Stimulated activated naive CD8-positive, alpha-beta T cell treated with anti-CD3 and anti-CD28 coated beads, Interleukin-15, Interleukin-2, amounts not matched to agents 100 U/mL and 50 U/mL, for 24 hours (primary cell): ENCODE results near the gene ARHGEF4.
A peak's percentile ranks its signal among the peaks of the same experiment; 100 is the strongest.

Experiments
- ATAC-seq: fragments of 150-1000 bp; cut with Tn5 transposase; one replicate; pipeline ENCODE4 v1.10.0; 2021
- DNase-seq: peaks from one replicate; pipeline ENCODE4 v3.0.0; 2021

ARHGEF4 gene

DNA sequence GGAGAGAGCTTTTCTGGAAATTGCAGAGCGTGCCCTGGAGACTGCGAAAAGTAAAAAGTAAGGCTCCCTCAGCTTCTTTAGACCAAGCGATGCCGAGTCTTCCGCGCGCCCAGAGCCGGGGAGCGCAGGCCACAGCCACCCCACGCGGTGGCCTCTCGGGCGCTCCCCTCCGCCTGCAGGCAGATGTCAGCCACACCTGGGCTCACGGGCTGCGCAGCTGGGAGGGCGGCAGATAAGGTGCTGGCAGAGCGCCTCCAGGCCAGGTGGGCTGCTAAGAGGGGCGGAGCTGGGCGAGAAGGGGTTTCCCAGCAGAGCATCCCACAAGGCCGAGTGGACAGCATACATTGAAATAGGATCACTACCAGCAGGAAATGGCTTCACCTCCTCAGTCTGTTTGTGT, 81.7 kb downstream of the ARHGEF4 start:
- ATAC-seq (no peak), DNase-seq (no peak)

DNA sequence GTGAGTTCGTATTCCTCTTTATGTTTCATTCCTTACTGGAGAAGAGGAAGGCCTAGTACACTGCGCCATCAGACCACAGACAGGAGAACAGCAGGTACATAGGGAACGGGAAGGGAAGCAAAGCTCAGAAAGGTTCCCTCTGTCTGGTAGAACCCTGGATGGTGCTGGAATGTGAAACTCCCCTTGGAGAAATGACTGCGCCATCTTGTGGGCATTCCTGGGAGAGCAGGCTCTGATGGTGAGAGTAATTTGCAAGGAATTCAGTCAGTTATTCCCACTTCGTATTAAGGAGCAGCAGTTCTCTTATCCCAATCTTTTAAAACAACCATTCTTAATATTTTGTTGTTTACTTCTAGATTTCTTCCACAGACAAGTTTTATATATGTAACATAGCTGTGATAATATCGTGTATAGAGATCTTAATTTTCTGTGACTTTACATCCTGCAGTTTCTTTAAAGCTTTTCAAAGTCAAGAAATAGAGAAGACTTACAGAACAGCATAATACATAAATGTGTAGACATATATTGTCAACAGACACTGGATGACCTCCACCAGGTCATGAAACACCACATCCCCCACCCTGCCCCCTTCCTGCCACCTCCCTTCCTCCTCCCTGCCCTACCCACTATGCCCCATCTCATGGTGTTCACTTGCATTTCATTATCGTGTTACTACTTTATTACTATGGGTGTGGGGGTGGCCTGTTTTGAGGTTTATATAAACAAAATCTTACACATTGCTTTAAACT, 83.9 kb downstream of the ARHGEF4 start:
- ATAC-seq (no peak), DNase-seq (peak; percentile 71)

DNA sequence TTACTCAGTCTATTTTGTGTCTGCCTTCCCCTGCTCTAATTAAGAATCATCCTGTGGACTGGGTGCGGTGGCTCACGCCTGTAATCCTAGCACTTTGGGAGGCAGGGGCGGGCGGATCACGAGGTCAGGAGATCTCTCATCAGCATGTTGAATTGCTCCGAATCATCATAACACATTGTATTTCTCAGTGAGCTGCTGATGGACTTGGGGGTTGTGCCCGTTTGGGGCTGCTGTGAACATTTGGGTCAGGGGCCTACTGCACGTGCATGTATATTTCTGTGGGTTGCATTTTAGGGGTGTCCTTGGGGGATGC, 84.4 kb downstream of the ARHGEF4 start:
- no peak for DNase-seq
- no peak for ATAC-seq

DNA sequence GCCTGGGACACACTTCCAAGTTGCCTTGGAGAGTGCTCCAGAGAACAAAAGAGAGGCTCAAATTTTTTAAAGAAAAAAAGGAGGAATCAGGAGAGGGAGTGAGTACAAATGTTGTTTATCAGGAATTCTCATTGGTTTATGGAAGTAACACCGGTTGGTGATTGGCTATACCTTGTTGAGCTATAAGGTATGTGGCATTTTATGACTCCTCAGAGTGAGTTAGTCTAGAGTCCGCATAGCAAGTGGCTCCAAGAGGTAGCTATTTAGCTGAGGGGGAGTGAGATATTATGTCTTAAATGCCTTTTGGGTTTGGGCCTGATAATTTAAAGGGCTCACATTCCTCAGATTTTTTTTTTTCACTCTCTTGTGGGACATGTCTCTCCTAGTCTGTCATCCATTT, 85.7 kb downstream of the ARHGEF4 start:
- DNase-seq: no peak
- ATAC-seq: no peak

DNA sequence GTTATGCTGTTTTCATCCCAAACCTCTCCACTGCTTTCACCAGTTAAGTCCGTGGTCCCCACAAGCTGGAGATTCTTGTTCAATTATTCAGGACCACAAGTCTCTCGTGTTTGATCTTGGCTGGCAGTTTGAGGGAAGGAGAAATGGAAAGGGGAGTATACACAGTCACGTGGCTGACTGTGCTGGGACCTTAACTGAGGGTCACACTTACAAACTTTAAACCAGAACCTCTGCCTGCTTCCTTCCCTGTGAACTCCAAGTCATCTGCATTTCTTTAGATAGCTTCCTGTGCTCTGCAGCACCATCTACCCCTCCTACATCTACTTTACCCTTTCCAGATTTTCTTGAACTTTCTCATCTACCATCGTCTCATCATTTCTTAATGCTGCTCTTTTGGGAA, 91.7 kb downstream of the ARHGEF4 start:
- ATAC-seq (no peak), DNase-seq (no peak)

DNA sequence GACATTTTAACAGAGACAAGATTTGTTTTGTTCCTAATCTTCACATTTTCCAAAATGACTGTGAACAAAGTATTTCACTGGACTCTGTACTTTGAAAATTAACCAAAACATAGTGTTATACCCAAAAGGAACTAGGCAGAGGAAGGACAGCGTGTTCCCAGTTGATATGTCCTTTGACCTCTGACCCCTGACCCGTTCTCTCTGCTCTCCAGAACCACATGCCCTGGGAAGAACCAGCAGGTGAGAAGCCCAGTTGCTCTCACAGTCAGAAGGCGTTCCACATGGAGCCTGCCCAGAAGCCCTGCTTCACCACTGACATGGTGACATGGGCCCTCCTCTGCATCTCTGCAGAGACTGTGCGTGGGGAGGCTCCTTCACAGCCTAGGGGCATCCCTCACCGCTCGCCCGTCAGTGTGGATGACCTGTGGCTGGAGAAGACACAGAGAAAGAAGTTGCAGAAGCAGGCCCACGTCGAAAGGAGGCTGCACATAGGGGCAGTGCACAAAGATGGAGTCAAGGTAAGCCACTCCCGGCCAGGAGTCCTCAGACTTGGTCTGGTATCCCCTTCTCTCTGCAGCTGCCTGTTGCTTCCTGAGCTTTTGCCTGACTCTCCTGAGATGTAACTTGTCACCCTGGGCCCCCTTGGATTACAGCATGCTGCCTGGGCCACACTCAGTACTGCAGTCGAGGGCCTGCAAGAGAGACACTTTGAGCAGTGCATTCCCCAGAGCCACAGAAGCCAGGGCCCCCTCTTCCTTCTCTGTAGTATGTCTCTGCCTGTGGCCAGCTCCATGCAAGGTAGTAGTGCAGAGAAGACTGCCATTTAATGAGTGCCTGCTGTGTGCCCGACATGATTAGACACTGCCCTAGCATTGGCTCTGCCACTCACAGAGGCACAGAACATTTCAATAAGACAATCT, 94.3 kb downstream of the ARHGEF4 start:
- no peak for ATAC-seq
- no peak for DNase-seq

DNA sequence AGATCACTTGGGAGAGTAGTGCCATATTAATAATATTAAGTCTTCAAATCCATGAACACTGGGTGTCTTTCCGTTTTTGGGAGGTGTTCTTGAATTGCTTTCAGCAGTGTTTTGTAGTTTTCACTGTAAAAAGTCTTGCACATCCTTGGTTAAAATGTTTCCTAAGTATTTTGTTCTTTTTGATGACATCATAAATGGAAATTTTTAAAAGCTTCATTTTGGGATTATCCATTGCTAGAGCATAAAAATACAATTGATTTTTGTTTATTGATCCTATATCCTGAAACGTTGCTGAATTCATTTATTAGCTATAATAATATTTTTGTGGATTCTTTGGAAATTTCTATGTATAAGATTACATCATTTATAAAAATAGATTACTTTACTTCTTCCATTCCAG, 96.8 kb downstream of the ARHGEF4 start:
- DNase-seq (no peak), ATAC-seq (no peak)

DNA sequence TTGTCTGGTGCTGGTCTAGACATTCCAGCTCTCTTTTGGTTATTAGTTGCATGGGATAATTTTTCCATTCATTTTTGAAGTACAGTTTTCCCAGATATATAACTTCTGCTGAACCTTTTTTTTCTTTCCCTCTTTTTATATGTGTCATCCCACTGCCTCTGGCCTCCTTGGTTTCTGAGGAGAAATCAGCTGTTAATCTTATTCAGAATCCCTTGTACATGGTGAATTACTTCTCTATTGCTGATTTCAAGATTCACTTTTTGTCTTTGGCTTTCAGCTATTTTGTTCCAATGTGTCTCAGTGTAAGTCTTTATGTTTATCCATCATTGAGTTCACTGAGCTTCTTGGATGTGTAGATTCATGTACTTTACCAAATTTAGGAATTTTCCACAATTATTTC, 99.7 kb downstream of the ARHGEF4 start:
- no peak for DNase-seq
- ATAC-seq: no peak

DNA sequence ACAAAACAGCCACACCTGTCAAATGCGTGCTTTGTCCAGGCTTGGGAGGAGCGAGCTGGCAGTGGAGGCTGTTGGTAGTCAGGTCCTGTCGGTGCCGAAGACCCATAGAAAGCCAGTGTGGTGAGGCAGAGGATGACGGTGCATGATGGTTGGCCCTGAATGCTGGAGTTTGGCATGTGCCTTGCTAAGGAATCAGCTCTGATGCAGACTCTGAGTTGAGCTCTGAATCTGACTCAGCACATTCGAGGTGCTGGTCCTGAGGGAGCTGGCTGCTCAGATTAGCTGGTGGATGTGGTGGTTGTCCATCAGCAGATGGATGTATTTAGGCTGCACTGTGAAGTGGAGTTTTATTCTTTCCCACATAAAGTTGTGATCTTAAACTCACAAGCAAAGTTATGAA, 111.3 kb downstream of the ARHGEF4 start:
- DNase-seq (no peak), ATAC-seq (no peak)

DNA sequence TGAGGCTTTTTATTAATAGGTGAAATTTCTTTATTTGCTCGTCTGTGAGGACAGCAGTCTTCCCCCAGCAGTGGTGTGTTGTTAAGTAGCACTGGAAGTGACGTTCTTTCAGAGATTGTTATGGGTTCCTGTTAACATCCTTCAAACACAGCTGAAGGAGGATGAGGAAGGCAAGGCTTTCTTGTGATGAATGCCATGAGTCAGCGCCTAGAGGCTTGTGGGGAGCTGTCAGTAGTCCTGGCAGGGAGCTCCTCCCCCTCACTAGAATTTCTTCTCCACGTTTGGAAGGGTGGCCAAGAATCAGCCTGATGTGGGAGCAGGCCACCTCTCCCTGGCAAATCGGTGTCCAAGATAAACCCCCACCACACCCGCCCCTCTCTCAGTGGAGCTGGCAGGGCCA, 113.2 kb downstream of the ARHGEF4 start:
- no peak for DNase-seq
- ATAC-seq: no peak

DNA sequence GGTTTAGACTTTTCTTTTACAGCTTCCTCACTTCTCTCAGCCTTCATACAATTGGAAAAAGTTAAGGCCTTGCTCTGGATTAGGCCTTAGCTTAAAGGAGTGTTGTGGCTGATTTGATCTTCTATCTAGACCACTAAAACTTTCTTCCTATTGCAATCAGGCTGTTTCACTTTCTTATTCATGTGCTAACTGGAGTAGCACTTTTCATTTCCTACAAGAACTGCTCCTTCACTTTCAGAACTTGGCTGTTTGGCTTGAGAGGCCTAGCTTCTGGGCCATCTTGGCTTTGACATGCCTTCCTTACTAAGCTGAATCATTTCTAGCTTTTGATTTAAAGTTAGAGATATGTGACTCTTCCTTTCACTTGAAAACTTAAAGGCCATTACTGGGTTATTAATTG, 114.3 kb downstream of the ARHGEF4 start:
- DNase-seq: no peak
- ATAC-seq: no peak

DNA sequence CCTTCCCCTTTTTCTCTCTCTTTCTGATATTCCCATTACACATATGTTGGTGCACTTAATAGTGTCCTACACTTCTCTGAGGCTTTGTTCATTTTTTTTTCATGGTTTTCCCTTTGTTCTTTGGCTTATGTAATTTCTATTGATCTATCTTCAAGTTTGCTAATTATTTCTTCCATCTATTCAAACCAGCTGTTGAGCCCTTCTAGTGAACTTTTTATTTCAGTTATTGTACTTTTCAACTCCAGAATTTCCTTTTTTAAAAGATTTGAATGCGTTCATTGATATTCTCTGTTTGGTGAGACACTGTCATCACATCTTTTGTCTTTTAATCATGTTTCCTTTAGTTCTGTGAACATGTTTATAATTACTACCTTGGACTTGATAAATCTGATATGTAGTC, 118.2 kb downstream of the ARHGEF4 start:
- DNase-seq (no peak), ATAC-seq (no peak)

DNA sequence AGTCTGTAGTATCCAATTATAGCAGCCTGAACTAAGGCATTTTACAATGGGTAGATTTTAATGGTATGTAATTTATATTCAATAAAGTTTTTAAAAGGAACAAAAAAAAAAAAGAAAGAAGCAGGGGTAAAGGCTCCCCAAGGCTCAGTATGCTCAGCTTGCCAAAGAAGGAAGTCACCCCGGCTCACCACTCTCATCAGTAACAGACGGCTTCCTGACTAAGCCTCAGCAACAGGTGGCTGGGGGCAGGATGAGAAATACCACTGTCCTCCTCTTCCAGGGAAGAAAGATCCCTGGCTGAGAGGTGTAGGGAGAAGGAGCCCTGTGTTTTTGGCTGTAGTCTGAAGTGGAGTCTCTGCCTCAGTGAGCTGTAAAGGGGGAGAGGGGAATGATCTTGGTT, 121.2 kb downstream of the ARHGEF4 start:
- DNase-seq (no peak), ATAC-seq (no peak)

DNA sequence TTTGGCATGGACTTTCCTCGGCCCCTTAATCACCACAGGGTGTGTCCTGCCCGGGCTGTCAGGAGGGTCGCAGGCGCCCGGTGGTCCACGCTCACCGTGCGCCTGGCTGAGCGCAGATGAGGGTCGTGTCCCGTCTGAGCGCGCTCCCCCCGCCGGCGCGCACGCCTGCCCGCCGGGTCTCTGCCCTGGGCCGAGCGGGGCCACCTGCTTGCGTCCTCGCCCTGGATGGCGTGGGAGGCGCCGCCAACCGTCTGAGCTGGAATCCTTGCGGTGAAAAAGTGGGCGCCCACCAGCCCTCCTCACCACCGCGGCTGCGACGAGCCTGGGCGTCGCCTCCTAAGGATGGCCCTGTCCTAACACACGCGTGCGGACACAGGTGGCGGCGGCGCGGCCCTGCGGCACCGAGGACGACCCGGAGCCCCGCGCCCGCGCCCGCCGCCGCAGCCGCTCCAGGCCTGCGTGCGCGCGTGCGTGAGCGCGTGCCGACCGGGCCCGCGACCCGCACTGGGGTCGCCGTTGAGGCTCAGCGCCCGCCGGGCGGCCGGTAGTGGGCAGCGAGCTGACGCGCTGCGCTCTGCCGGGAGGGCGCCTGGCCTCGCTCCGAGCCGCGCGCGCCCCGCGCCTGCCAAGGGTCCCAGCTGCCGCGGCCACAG, 126.6 kb downstream of the ARHGEF4 start:
- DNase-seq (no peak), ATAC-seq (peak; percentile 14)

DNA sequence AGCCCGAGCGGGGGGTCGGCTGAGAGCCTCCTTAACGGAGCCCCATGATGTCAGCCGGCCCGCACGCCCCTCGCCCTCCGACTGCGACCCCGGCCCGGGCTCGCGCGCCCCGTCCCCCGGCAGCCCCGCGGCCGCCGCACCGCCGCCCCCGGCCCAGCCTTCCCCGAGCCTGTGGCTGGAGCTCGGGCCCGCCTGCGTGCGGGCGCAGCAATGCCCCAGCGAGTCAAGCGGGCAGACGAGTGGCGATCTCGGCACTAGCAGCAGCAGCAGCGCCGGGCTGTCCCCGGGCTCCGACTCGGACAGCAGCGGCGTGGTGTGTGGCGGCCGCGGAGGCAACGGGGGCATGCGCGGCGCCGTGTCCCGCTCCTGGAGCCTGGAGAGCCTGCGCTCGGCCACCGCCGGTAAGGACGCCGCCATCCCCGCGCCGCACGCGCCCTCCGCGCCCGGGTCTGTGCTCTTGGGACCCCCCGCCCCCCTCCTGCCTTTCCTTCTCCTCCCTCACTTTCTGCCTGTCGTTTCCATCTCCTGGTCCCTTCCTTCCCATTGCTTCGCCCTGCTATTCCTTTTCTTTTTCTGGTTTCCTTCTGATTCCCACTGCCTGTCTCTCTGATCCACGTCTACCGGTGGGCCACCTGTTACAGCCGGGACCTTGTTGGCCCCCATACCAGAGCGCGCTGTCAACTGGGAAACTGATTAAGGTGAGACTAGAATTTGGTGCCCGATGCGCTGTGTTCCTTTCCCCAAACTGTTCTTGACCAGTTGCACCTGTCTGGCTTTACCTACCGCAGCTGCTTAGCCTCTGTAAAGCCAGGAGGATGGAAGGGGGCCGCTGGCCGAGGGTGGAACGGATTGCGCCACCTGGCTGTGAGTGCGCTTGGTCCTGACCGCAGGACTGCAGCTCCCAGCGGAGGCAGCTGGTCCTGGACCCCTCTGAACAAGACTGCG, 127.4 kb downstream of the ARHGEF4 start:
- no peak for ATAC-seq
- peak; percentile 29 for DNase-seq

DNA sequence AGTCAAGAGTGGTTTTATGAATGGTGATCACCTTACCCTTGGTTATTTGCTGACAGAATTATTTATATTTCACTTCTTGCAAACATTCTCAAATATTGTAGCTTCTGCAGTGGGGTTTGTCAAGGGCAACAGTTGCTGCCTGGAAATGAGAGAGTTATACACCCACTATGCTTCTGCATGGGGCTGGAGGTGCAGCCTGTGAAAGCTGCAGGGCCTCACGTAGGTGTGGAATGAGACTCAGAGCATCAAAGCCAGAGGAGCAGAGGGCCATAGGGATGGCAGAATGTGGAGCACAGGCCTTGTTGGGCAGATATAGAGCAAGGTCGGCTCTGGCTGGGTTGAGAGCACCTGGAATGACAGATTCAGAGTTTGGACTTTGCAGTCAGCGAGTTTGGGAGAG, 128.2 kb downstream of the ARHGEF4 start:
- ATAC-seq (no peak), DNase-seq (no peak)

DNA sequence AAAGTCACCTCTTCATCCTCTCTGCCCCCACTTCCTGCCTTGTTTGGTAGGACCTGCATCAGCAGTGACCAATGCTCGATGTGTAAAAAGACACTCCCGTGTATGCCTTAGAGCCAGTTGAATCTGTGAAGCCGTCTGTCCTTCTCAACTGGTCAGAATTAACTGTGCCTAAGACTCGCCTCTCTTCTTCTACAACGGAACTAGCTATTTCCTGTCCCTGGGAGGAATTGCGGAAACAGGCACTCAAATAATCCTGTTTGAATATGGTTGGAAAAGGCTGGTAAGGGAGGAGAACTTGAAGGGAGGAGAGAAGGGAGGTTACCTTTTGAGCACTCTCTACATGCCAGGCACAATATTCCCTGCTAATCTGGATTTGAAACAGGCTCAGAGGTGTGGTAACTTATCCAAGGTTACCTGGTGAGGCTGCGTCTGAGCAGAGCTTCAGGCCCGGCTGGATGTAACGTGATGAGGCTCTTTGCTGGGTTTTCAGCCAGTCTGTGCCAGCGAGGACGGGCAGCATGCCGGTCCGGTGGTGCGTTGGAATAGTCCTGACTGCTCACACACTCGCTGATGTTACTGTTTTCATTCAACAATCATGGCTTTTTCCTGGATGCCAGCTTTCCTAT, 129.5 kb downstream of the ARHGEF4 start:
- no peak for DNase-seq
- ATAC-seq: no peak

DNA sequence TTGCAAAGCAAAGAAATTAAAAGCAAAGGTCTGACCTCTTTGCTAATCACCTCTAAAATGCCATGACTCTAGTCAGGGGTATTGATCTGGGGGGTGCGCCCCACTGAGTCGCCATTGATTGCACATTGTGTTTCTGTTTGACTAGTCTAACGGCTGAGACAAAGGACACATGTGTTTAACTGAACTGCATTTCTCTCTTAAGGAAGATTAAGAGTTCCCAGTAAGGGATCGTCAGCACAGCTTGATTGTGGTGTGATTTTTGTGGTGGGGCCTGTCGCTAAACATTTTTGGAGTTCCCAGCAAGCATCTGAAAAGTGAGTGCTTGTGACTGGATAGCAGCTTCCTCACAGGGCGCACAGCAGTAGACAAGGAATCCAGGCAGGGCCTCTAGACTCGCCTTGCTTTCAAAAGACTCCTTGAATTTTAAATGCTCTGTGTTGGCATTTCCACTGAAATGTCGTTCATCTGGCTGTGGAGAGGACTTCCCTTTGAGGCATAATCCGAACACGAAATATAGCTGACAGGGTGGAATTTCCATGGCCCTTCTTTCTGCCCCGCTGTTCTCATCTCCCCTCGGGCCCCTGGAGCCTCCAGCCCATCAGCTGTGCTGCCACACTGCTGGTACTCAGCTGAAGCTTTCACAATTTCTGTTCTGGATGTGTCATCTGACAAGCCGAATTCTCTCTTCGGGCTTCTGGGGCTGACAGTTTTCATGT, 130.2 kb downstream of the ARHGEF4 start:
- DNase-seq: no peak
- no peak for ATAC-seq

DNA sequence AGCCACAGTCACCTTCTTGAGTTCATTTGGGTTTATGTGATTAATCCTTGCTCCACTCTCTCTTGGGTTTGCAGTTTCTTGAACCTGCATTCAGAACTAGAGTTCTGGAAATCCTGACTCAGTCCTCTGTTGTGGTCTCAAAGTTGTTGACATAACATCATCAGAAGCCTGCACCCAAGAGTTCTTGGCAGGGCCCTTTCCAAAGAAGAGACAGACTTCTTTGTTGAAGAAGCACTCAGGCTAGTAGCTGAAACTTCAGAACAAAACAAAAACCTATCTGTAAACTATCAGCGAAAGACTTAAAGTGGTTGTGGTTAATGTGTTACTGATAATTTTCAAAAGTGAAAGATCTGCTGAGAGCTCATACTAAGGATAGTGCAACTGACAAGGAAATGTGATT, 135.7 kb downstream of the ARHGEF4 start:
- no peak for DNase-seq
- peak; percentile 52 for ATAC-seq

DNA sequence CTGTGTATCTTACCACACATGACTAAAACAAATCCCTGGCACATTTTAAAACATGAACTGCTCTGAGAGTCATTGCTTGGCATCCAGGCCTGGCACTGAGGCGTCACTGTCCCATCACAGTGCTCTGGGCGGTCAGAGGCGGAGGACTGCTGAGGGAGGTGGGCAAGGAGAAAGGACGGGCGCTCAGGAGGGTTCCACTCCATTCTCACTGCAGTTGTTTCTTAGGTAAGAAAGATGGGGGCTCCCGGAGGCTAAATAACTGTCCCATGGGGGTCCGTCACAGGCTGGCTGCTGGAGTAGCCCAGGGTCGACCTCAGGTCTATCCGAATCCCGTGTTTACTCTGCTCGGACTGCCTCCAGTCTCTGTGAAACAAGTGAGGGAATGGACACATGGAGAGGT, 139.0 kb downstream of the ARHGEF4 start:
- DNase-seq (no peak), ATAC-seq (no peak)
